GM12878 (cell line): ENCODE measurements around the gene NFIL3. TPM values are rescaled to one million over a fixed set of nuclear protein-coding genes. Genes with fewer than 3 reads are reported as not detected.

Experiments used
- ATAC-seq: fragments of 200-7000 bp; cut with Tn5 transposase; 3 replicates; pipeline ENCODE4 v1.9.1; 2020; ENCODE audit warnings: mild to moderate bottlenecking, moderate library complexity
- BruUV-seq: library from RNA; stranded (reverse); fragments of 400-500 nt; replicated peaks from 2 replicates; lab custom pipeline; 2021; lab: Mats Ljungman, UMichigan
- CTCF ChIA-PET: fragments of 300-600 bp; sonication (Branson Sonifier 250); formaldehyde crosslinking; extraction: SDS; loops from one replicate; lab custom pipeline; 2021; ENCODE audit warnings: inconsistent platforms; lab: Yijun Ruan, JAX
- POLR2A ChIA-PET: fragments of 350-600 bp; formaldehyde crosslinking; extraction: SDS; loops from one replicate; lab custom pipeline; 2021; ENCODE audit warnings: inconsistent platforms; lab: Charles Lee
- RAD21 ChIA-PET: fragments of 300-600 bp; sonication (Branson Sonifier 250); formaldehyde crosslinking; loops from one replicate; lab custom pipeline; 2023; ENCODE audit warnings: antibody characterized with exemption; ENCODE audit not compliant: unreplicated experiment; lab: Charles Lee
- SMC1A ChIA-PET: fragments of 300-600 bp; sonication (Branson Sonifier 250); formaldehyde crosslinking; loops from one replicate; lab custom pipeline; 2023; ENCODE audit not compliant: unreplicated experiment, uncharacterized antibody; lab: Charles Lee
- DNase-seq: peaks from one replicate; pipeline ENCODE4 v3.0.0-alpha.2; 2011; ENCODE audit warnings: low read depth, low spot score
- FAIRE-seq: peaks from 3 replicates; lab custom pipeline; 2011; peaks lifted over from hg19 to GRCh38; lab: Jason Lieb, UNC
- H2AFZ ChIP-seq: 2 replicates; pipeline ENCODE4 v1.6.0; 2011; ENCODE audit warnings: low read depth, low read length, control low read depth; ENCODE audit not compliant: control insufficient read depth
- H3K27ac ChIP-seq: 2 replicates; pipeline ENCODE4 v1.5.1; 2011; ENCODE audit warnings: control low read depth; ENCODE audit not compliant: control insufficient read depth, insufficient read depth
- H3K27me3 ChIP-seq, 2 experiments: replicated peaks in 1 of 2; 2 replicates each; pipeline versions ENCODE4 v1.6.0 to v1.6.1; 2011; ENCODE audit warnings: low read length in 1 of 2; ENCODE audit not compliant: control insufficient read depth in 2 of 2, insufficient read depth in 2 of 2
- H3K36me3 ChIP-seq, 2 experiments: 2 replicates each; pipeline ENCODE4 v1.5.1; 2011; ENCODE audit warnings: low read length in 1 of 2; ENCODE audit not compliant: control insufficient read depth in 2 of 2, insufficient read depth in 2 of 2
- H3K4me1 ChIP-seq: 2 replicates; pipeline ENCODE4 v1.6.1; 2011; ENCODE audit warnings: mild to moderate bottlenecking, low read length, moderate library complexity, mixed read lengths; ENCODE audit not compliant: control insufficient read depth, insufficient read depth
- H3K4me2 ChIP-seq: 2 replicates; pipeline ENCODE4 v1.6.0; 2011; ENCODE audit warnings: control low read depth; ENCODE audit not compliant: control insufficient read depth, insufficient read depth
- H3K4me3 ChIP-seq: fragments of 200-600 bp; sonication (generic); 2 replicates; pipeline ENCODE4 v1.5.1; 2016
- H3K79me2 ChIP-seq: 2 replicates; pipeline ENCODE4 v1.6.0; 2011; ENCODE audit warnings: low read length; ENCODE audit not compliant: control insufficient read depth, insufficient read depth
- H3K9ac ChIP-seq: 2 replicates; pipeline ENCODE4 v1.8.0; 2011; ENCODE audit warnings: low read length, control low read depth, mixed read lengths; ENCODE audit not compliant: control insufficient read depth, insufficient read depth
- H3K9me3 ChIP-seq: replicated peaks from 3 replicates; pipeline ENCODE4 v1.5.1; 2011; ENCODE audit warnings: mild to moderate bottlenecking, low read length; ENCODE audit not compliant: control insufficient read depth, insufficient read depth
- H4K20me1 ChIP-seq: 2 replicates; pipeline ENCODE4 v1.6.0; 2011; ENCODE audit not compliant: control insufficient read depth, insufficient read depth
- BRCA1 ChIP-seq: IDR thresholded peaks from 2 replicates; pipeline ENCODE4 v1.6.1; 2011; ENCODE audit warnings: low read depth, low read length, improper control_type of control experiment
- CBFB ChIP-seq: IDR thresholded peaks from 2 replicates; pipeline ENCODE4 v1.6.1; 2016; ENCODE audit warnings: antibody characterized with exemption, low read depth
- CEBPB ChIP-seq, 2 experiments: fragments of 150-350 bp in 1 of 2; IDR thresholded peaks; 2 replicates each; pipeline ENCODE4 v1.6.1; 2012 to 2014; ENCODE audit warnings: low read depth in 2 of 2, low read length in 2 of 2, borderline replicate concordance in 1 of 2, inconsistent platforms in 1 of 2
- CREB1 ChIP-seq: IDR thresholded peaks from 2 replicates; pipeline ENCODE4 v1.6.1; 2012; ENCODE audit warnings: low read depth, mild to moderate bottlenecking, inconsistent platforms
- IKZF1 ChIP-seq: fragments of 450-650 bp; conservative IDR thresholded peaks from 2 replicates; pipeline ENCODE4 v1.6.1; 2017; ENCODE audit warnings: antibody characterized with exemption, mild to moderate bottlenecking
- IKZF2 ChIP-seq, 2 experiments: fragments of 450-650 bp; IDR thresholded peaks; 2 replicates each; pipeline ENCODE4 v1.6.1; 2017; ENCODE audit warnings: mild to moderate bottlenecking in 2 of 2, moderate library complexity in 2 of 2
- JUNB ChIP-seq: IDR thresholded peaks from 2 replicates; pipeline ENCODE4 v1.6.1; 2016; ENCODE audit warnings: antibody characterized with exemption, mild to moderate bottlenecking
- KAT2A ChIP-seq: conservative IDR thresholded peaks from 2 replicates; pipeline ENCODE4 v1.6.1; 2011; ENCODE audit warnings: low read depth, low read length; ENCODE audit not compliant: control insufficient read depth
- KLF5 ChIP-seq: fragments of 450-650 bp; IDR thresholded peaks from 2 replicates; pipeline ENCODE4 v1.6.1; 2014; ENCODE audit warnings: mild to moderate bottlenecking; ENCODE audit not compliant: partially characterized antibody
- NR2C2 ChIP-seq: IDR thresholded peaks from 2 replicates; pipeline ENCODE4 v1.6.1; 2011; ENCODE audit warnings: borderline replicate concordance, low read depth; ENCODE audit not compliant: control insufficient read depth, insufficient read length
- POLR2A ChIP-seq: IDR thresholded peaks from 2 replicates; pipeline ENCODE4 v1.6.1; 2011; ENCODE audit warnings: low read depth, mild to moderate bottlenecking, low read length
- RELA ChIP-seq: fragments of 450-650 bp; IDR thresholded peaks from 2 replicates; pipeline ENCODE4 v1.8.0; 2014; ENCODE audit warnings: borderline replicate concordance; ENCODE audit not compliant: partially characterized antibody
- RUNX3 ChIP-seq: IDR thresholded peaks from 2 replicates; pipeline ENCODE4 v1.6.1; 2012; ENCODE audit warnings: low read length, inconsistent platforms
- SMC3 ChIP-seq: IDR thresholded peaks from 2 replicates; pipeline ENCODE4 v1.6.1; 2011; ENCODE audit warnings: low read length, improper control_type of control experiment, borderline replicate concordance
- SREBF1 ChIP-seq: IDR thresholded peaks from 2 replicates; pipeline ENCODE4 v1.6.1; 2012; ENCODE audit warnings: mild to moderate bottlenecking, low read length
- ZSCAN29 ChIP-seq: fragments of 450-650 bp; IDR thresholded peaks from 2 replicates; pipeline ENCODE4 v1.6.1; 2017; ENCODE audit warnings: mild to moderate bottlenecking, moderate library complexity
- WGBS: methylation state at CpG from one replicate; pipeline ENCODE4 v1.1.6; 2016; ENCODE audit warnings: low lambda C conversion rate; ENCODE audit not compliant: insufficient replicate concordance, insufficient coverage; ENCODE audit errors: missing lambda C conversion rate; 5-methylcytosine and 5-hydroxymethylcytosine counted together
- in situ Hi-C: fragments of 300-500 bp; cut with MboI; formaldehyde crosslinking; loops from 9 replicates; pipeline ENCODE4 v1.14.3; 2018; ENCODE audit warnings: mixed read lengths
- intact Hi-C: fragments of 100-400 bp; cut with micrococcal nuclease; formaldehyde crosslinking; loops from one replicate; pipeline ENCODE4 v1.14.2; 2022; ENCODE audit not compliant: unreplicated experiment
- polyA plus RNA-seq, 11 experiments: library from polyadenylated mRNA; depleted of rRNA in 4 of 11; unstranded in 6 of 11; stranded (reverse) in 5 of 11; fragments of >200 nt; fragmentation: Nextera tagmentation in 4 of 11; fragmentation: Illumina TruSeq in 1 of 11; extraction: Ambion mirVana in 4 of 11; extraction: Trizol in 1 of 11; gene quantifications; 1 replicate in 1 of 11; 2 replicates in 10 of 11; pipeline versions ENCODE4 v1.2.1 to v1.2.3, GENCODE V29; 2011 to 2016; ENCODE audit warnings: inconsistent platforms in 2 of 11, missing spikeins in 2 of 11, low read depth in 1 of 11
- total RNA-seq, 4 experiments: library from RNA; depleted of rRNA in 3 of 4; stranded (reverse); fragments of >200 nt in 3 of 4; fragmentation: Illumina TruSeq in 1 of 4; extraction: Trizol in 1 of 4; gene quantifications; 2 replicates each; pipeline versions ENCODE4 v1.2.1 to v1.2.3, GENCODE V29; 2013 to 2021
- TF ChIP-seq, protein P1 (sequence below): fragments of 450-650 bp; IDR thresholded peaks from 2 replicates; pipeline ENCODE4 v1.6.1; 2014; ENCODE audit warnings: mild to moderate bottlenecking
- TF ChIP-seq, protein P2 (sequence below): fragments of 450-650 bp; IDR thresholded peaks from 2 replicates; pipeline ENCODE4 v1.6.1; 2016; ENCODE audit warnings: mild to moderate bottlenecking, moderate library complexity, borderline replicate concordance

The NFIL3 gene
- total and polyA plus RNA-seq, 10 of the 15 experiments (the other 5 are each of a cell fraction or from before 2014, with no cell fraction given): 0.18 to 1.0 (median 0.36) TPM; not detected in 3

- Histone ChIP-seq H3K79me2 (no peaks in the 10 kb centered on the region), H3K4me1 (peaks cover 6% of the 10 kb centered on the region), H3K4me2 (peak overlapping the region; percentile 95), H3K27me3 (peaks cover 12 to 24% of the 10 kb centered on the region in 2 experiments), H3K9ac (peak overlapping the region; percentile 22; the same call in 1 of the 2 replicates), H3K9me3 (no peaks in the 10 kb centered on the region), H3K36me3 (no peaks in the 10 kb centered on the region), H2AFZ (peak overlapping the region; percentile 43), H3K27ac (no peak overlapping the region), H3K4me3 (peak overlapping the region; percentile 92), H4K20me1 (no peaks in the 10 kb centered on the region; the same call in 1 of the 2 replicates)
- intact Hi-C loops (loop anchor here (5.0 to 10.0 kb wide), 3 partner anchors 66 to 252 kb away; no protein-coding TSS in a partner anchor), in situ Hi-C loops (no loop called here)
- SMC1A ChIA-PET: interaction anchor here (4.0 kb wide), 1 partner anchor 506 kb away, joined by 47 read pairs; no protein-coding TSS in a partner anchor
- FAIRE-seq: no peak
- WGBS: under 1% methylated on average over 50 of the region's 76 CpGs
- DNase-seq: no peak
- CTCF ChIA-PET: interaction anchor here (0.6 to 8.8 kb wide), 4 partner anchors 64 to 1680 kb away, joined by 3 to 115 read pairs (median 18); no protein-coding TSS in a partner anchor
- RAD21 ChIA-PET: interaction anchor here (0.9 to 4.9 kb wide), 5 partner anchors 62 to 508 kb away, joined by 3 to 59 read pairs (median 3); partner anchors contain the start of gene AUH
- peak; percentile 52 for ATAC-seq
- TSS peak; percentile 73 for BruUV-seq
- POLR2A ChIA-PET: interaction anchor here (1.0 kb wide), 1 partner anchor 65 kb away, joined by 3 read pairs; no protein-coding TSS in a partner anchor
- 0 out of 2 replicates have a peak, but pooled peaks have one; percentile 7 for TF ChIP-seq SMC3
- TF ChIP-seq IKZF1: peak; percentile 36
- no peak for TF ChIP-seq SREBF1
- no peak for TF ChIP-seq NR2C2
- no peak for TF ChIP-seq BRCA1
- 0 out of 2 replicates have a peak, but pooled peaks have one; percentile 26 for TF ChIP-seq CREB1
- TF ChIP-seq ZSCAN29: no peak
- no peak for TF ChIP-seq JUNB
- TF ChIP-seq CEBPB (IDR thresholded peaks at IDR 0.05; ENCODE audit: borderline replicate concordance in 1 of 2, low read depth in 2 of 2, low read length in 2 of 2): peak in 1 of 2 experiments; percentile 41; a peak in 1 of 4 replicates
- TF ChIP-seq, protein P1, sequence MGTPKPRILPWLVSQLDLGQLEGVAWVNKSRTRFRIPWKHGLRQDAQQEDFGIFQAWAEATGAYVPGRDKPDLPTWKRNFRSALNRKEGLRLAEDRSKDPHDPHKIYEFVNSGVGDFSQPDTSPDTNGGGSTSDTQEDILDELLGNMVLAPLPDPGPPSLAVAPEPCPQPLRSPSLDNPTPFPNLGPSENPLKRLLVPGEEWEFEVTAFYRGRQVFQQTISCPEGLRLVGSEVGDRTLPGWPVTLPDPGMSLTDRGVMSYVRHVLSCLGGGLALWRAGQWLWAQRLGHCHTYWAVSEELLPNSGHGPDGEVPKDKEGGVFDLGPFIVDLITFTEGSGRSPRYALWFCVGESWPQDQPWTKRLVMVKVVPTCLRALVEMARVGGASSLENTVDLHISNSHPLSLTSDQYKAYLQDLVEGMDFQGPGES: no peak
- TF ChIP-seq RELA: no peak
- no peak for TF ChIP-seq CBFB
- TF ChIP-seq, protein P2, sequence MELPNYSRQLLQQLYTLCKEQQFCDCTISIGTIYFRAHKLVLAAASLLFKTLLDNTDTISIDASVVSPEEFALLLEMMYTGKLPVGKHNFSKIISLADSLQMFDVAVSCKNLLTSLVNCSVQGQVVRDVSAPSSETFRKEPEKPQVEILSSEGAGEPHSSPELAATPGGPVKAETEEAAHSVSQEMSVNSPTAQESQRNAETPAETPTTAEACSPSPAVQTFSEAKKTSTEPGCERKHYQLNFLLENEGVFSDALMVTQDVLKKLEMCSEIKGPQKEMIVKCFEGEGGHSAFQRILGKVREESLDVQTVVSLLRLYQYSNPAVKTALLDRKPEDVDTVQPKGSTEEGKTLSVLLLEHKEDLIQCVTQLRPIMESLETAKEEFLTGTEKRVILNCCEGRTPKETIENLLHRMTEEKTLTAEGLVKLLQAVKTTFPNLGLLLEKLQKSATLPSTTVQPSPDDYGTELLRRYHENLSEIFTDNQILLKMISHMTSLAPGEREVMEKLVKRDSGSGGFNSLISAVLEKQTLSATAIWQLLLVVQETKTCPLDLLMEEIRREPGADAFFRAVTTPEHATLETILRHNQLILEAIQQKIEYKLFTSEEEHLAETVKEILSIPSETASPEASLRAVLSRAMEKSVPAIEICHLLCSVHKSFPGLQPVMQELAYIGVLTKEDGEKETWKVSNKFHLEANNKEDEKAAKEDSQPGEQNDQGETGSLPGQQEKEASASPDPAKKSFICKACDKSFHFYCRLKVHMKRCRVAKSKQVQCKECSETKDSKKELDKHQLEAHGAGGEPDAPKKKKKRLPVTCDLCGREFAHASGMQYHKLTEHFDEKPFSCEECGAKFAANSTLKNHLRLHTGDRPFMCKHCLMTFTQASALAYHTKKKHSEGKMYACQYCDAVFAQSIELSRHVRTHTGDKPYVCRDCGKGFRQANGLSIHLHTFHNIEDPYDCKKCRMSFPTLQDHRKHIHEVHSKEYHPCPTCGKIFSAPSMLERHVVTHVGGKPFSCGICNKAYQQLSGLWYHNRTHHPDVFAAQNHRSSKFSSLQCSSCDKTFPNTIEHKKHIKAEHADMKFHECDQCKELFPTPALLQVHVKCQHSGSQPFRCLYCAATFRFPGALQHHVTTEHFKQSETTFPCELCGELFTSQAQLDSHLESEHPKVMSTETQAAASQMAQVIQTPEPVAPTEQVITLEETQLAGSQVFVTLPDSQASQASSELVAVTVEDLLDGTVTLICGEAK: 0 out of 2 replicates have a peak, but pooled peaks have one; percentile 16
- TF ChIP-seq POLR2A: 0 out of 2 replicates have a peak, but pooled peaks have one; percentile 1
- no peak for TF ChIP-seq KAT2A
- no peak for TF ChIP-seq RUNX3
- TF ChIP-seq KLF5: no peak
- TF ChIP-seq IKZF2 (IDR thresholded peaks at IDR 0.05): peak; percentile 33 to 38; a peak in 2 of 4 replicates
Measured at GRCh38 chr9:91422758-91423711, 597 bp downstream of the NFIL3 start.
